Natural killer cell (primary cell): ENCODE measurements around the gene ADAMTS7. TPM values are rescaled to one million over a fixed set of nuclear protein-coding genes. Genes with fewer than 3 reads are reported as not detected.
A peak's percentile ranks its signal among the peaks of the same experiment; 100 is the strongest.

Experiments
- ATAC-seq, 3 donors: fragments of 150-1000 bp in 2 of 3; fragments of 200-7000 bp in 1 of 3; cut with Tn5 transposase; 1 replicate in 1 of 3; 2 replicates in 2 of 3; pipeline ENCODE4 v1.10.0; 2021; ENCODE audit warnings: mild to moderate bottlenecking in 2 of 3, moderate library complexity in 2 of 3
- DNase-seq, 2 donors: peaks; one replicate each; pipeline versions ENCODE4 v3.0.0 to v3.0.0-alpha.2; 2013 to 2021; ENCODE audit warnings: mixed read lengths in 1 of 2
- H3K27ac ChIP-seq: one replicate; pipeline ENCODE4 v1.5.1; 2013; ENCODE audit warnings: mild to moderate bottlenecking, low read length
- H3K27me3 ChIP-seq: one replicate; pipeline ENCODE4 v1.6.1; 2013; ENCODE audit warnings: low read length; ENCODE audit not compliant: control insufficient read depth, insufficient read depth
- H3K36me3 ChIP-seq: one replicate; pipeline ENCODE4 v1.6.1; 2013; ENCODE audit warnings: low read length; ENCODE audit not compliant: control insufficient read depth, insufficient read depth
- H3K4me1 ChIP-seq: one replicate; pipeline ENCODE4 v1.6.1; 2013; ENCODE audit warnings: low read length; ENCODE audit not compliant: control insufficient read depth, insufficient read depth
- H3K4me3 ChIP-seq: one replicate; pipeline ENCODE4 v1.5.1; 2013; ENCODE audit warnings: low read length
- H3K9me3 ChIP-seq: one replicate; pipeline ENCODE4 v1.6.1; 2013; ENCODE audit warnings: low read length; ENCODE audit not compliant: control insufficient read depth, insufficient read depth
- H3K27ac Mint-ChIP-seq, 2 donors: one replicate each; pipeline ENCODE4 v1.8.0; 2022; ENCODE audit warnings: mild to moderate bottlenecking in 2 of 2, mixed read lengths in 2 of 2, moderate library complexity in 1 of 2
- H3K27me3 Mint-ChIP-seq, 2 donors: one replicate each; pipeline ENCODE4 v1.8.0; 2022; ENCODE audit warnings: low read depth in 2 of 2, mixed read lengths in 2 of 2
- H3K36me3 Mint-ChIP-seq: one replicate; pipeline ENCODE4 v1.8.0; 2022; ENCODE audit warnings: mixed read lengths
- H3K4me1 Mint-ChIP-seq, 2 donors: one replicate each; pipeline ENCODE4 v1.8.0; 2022; ENCODE audit warnings: mixed read lengths in 2 of 2
- H3K4me3 Mint-ChIP-seq: one replicate; pipeline ENCODE4 v1.8.0; 2022; ENCODE audit warnings: mild to moderate bottlenecking, moderate library complexity, mixed read lengths
- H3K9me3 Mint-ChIP-seq, 2 donors: one replicate each; pipeline ENCODE4 v1.8.0; 2022; ENCODE audit warnings: mixed read lengths in 2 of 2
- WGBS: methylation state at CpG from one replicate; pipeline ENCODE4 v1.1.7; 2013; ENCODE audit warnings: missing lambda C conversion rate; ENCODE audit not compliant: insufficient coverage; 5-methylcytosine and 5-hydroxymethylcytosine counted together
- intact Hi-C: fragments of 100-400 bp; cut with micrococcal nuclease; formaldehyde crosslinking; loops from one replicate; pipeline ENCODE4 v1.14.2; 2022
- total RNA-seq, 4 donors: library from RNA; stranded (reverse); fragments of 120-200 nt in 1 of 4; gene quantifications; one replicate each; pipeline versions ENCODE4 v1.2.3 to v1.2.4, GENCODE V29; 2013 to 2022
- TF ChIP-seq, protein P1 (sequence below): fragments of 200-600 bp; IDR thresholded peaks from one replicate; pipeline ENCODE4 v1.8.0; 2022; ENCODE audit warnings: antibody characterized with exemption

Gene ADAMTS7
- total RNA-seq, 3 donors from 2014 or later (not counting 1 experiment from before 2014, with no cell fraction given): 0.10 to 0.16 TPM; not detected in 1

DNA sequence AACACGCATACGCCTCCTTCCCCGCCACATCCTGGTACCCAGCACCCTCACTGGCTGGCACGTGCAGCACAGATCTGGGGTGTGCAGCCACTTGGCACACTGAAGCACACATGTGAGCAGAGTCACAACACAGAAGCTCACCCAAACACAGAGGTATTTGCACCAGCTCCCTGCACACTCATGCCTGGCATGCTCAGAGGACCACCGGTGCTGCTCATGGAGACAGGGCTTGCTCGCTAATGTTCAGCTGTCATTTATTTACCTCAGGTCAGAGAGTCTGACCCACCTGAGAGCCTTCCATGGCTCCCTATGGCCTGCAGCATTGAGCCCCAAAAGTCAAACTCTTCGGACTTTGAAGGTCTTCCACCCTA is 70.4 kb downstream of the ADAMTS7 start:
- no peaks in the 10 kb centered on the region for H3K36me3 Mint-ChIP-seq
- Histone ChIP-seq H3K36me3 (no peaks in the 10 kb centered on the region), H3K4me3 (no peak overlapping the region), H3K27me3 (no peaks in the 10 kb centered on the region), H3K4me1 (peaks cover 3% of the 10 kb centered on the region), H3K9me3 (no peaks in the 10 kb centered on the region), H3K27ac (no peak overlapping the region)
- intact Hi-C loops: no loop called here
- ATAC-seq (no peak), DNase-seq (no peak)
- TF ChIP-seq, protein P1, sequence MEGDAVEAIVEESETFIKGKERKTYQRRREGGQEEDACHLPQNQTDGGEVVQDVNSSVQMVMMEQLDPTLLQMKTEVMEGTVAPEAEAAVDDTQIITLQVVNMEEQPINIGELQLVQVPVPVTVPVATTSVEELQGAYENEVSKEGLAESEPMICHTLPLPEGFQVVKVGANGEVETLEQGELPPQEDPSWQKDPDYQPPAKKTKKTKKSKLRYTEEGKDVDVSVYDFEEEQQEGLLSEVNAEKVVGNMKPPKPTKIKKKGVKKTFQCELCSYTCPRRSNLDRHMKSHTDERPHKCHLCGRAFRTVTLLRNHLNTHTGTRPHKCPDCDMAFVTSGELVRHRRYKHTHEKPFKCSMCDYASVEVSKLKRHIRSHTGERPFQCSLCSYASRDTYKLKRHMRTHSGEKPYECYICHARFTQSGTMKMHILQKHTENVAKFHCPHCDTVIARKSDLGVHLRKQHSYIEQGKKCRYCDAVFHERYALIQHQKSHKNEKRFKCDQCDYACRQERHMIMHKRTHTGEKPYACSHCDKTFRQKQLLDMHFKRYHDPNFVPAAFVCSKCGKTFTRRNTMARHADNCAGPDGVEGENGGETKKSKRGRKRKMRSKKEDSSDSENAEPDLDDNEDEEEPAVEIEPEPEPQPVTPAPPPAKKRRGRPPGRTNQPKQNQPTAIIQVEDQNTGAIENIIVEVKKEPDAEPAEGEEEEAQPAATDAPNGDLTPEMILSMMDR: no peak
- peaks cover 0 to 17% of the 10 kb centered on the region in 2 donors for H3K4me1 Mint-ChIP-seq
- no peaks in the 10 kb centered on the region for H3K9me3 Mint-ChIP-seq
- 89% methylated on average over 7 of the region's 7 CpGs for WGBS
- peaks cover 0 to 8% of the 10 kb centered on the region in 2 donors for H3K27me3 Mint-ChIP-seq
- H3K4me3 Mint-ChIP-seq: no peak overlapping the region
- no peak overlapping the region for H3K27ac Mint-ChIP-seq

DNA sequence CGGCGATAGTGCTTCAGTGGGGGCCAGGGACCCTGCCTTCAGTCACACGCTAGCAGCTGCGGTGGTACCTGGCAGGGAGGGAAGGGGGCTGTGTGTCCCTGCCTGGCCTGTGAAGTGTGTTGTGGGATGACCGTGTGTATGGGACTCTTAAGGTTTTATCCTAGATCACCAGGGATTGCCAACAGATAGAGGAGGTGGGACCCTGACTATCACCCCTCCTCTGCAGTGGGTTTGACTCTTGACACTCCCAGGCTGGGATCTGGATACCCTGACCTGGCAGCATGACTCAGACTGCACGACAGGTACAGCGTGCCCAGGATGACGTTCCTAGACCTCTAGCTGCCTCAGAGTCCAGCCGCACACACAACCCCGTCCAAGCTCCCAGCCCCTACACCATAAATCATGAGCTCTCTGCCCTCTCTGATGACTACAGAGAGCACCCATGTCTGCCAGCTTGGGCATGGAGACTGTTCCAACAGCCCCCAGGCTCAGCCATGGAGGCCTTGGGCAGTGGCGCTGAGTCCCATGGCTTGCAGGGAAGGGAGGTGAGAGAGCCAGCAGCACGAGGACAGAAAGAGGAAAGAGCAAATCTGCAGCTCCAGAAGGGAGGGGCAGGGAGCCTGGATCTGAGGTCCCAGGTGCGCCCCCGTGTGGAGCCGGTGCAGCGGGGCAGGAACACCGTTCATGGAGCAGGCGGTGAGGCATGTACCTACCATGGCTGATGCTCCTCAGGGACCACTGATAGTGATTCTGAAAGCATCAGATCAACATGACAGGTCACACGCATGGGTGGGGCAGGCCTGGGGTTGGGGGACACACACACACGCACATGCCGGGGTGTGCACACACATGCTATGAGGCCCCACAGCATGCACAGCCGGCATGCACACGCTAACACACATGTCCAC is 71.0 kb downstream of the ADAMTS7 start:
- Histone ChIP-seq H3K27ac (no peak overlapping the region), H3K4me1 (peaks cover 3% of the 10 kb centered on the region), H3K27me3 (no peaks in the 10 kb centered on the region), H3K9me3 (no peaks in the 10 kb centered on the region), H3K4me3 (no peak overlapping the region), H3K36me3 (no peaks in the 10 kb centered on the region)
- Mint-ChIP-seq H3K27ac (no peak overlapping the region), H3K4me1 (peaks cover 0 to 17% of the 10 kb centered on the region in 2 donors), H3K4me3 (no peak overlapping the region), H3K36me3 (no peaks in the 10 kb centered on the region), H3K9me3 (no peaks in the 10 kb centered on the region), H3K27me3 (peaks cover 0 to 8% of the 10 kb centered on the region in 2 donors)
- ATAC-seq: peak in 1 of 3 donors; percentile 64
- TF ChIP-seq, protein P1: peak; percentile 34
- WGBS: 51% methylated on average over 23 of the region's 23 CpGs
- DNase-seq: peak in 1 of 2 donors; percentile 59
- intact Hi-C loops: no loop called here

DNA sequence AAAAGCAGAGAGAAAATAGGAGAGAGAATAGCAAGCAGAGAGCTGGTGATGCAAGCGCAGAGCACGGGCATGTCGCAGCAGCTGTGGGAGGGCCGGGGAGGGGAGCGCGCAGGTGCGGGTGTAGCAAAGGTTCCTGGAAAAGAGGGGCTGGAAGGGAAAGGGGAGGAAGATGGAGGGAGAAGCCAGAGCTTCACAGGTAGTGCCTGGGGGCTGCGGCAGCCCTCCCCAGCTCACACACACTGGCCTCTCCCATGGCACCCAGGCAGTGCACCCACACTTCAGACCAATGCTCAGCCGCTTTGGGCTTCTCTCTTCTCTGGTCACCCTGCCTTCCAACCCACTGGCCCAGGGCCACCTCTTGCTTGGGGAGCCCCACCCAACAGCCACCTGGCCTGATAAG is 72.1 kb downstream of the ADAMTS7 start:
- intact Hi-C loops: no loop called here
- WGBS: 96% methylated on average over 8 of the region's 9 CpGs
- ATAC-seq (no peak), DNase-seq (no peak)
- H3K9me3 Mint-ChIP-seq: no peaks in the 10 kb centered on the region
- Histone ChIP-seq H3K9me3 (no peaks in the 10 kb centered on the region), H3K27ac (no peak overlapping the region), H3K27me3 (no peaks in the 10 kb centered on the region), H3K36me3 (no peaks in the 10 kb centered on the region), H3K4me3 (no peak overlapping the region), H3K4me1 (peaks cover 3% of the 10 kb centered on the region)
- no peak overlapping the region for H3K27ac Mint-ChIP-seq
- peaks cover 8 to 14% of the 10 kb centered on the region in 2 donors for H3K27me3 Mint-ChIP-seq
- H3K36me3 Mint-ChIP-seq: no peaks in the 10 kb centered on the region
- H3K4me1 Mint-ChIP-seq: peaks cover 0 to 17% of the 10 kb centered on the region in 2 donors
- TF ChIP-seq, protein P1: no peak
- H3K4me3 Mint-ChIP-seq: no peak overlapping the region
